ENCODE data around the gene FBXO17. TPM values are rescaled to one million over a fixed set of nuclear protein-coding genes. Genes with fewer than 3 reads are reported as not detected.
A peak's percentile ranks its signal among the peaks of the same experiment; 100 is the strongest.

FBXO17 gene
- total RNA-seq, 5 donors from 2014 or later (not counting 1 experiment from before 2014, with no cell fraction given): 0.18 to 0.46 (median 0.28) TPM; not detected in 2

GRCh38 chr19:38959618-38960017, 15.9 kb downstream of the FBXO17 start:
- Mint-ChIP-seq H3K27ac (no peak overlapping the region), H3K36me3 (no peaks in the 10 kb centered on the region), H3K4me1 (peaks cover 4 to 8% (median 6%) of the 10 kb centered on the region in 3 donors), H3K9me3 (no peaks in the 10 kb centered on the region), H3K4me3 (no peak overlapping the region), H3K27me3 (peaks cover 0 to 10% of the 10 kb centered on the region in 2 donors)
- H3K27ac ChIP-seq (ENCODE audit: low read length): no peak overlapping the region
- no CpG with 5 or more reads among the region's 5 CpGs for WGBS (ENCODE audit: insufficient coverage)
- no peaks in the 10 kb centered on the region for H3K36me3 ChIP-seq (ENCODE audit: control insufficient read depth in 2 of 2, extremely low read depth in 1 of 2, insufficient read depth in 1 of 2, low read length in 1 of 2)
- H3K27me3 ChIP-seq (replicated peaks in 1 of 2; ENCODE audit: control insufficient read depth in 2 of 2, extremely low read depth in 1 of 2, insufficient read depth in 2 of 2, low read length in 1 of 2): peaks cover 0 to 32% of the 10 kb centered on the region in 2 experiments
- DNase-seq (no peak), ATAC-seq (replicated peaks in 1 of 4) (no peak)
- ChIA-PET CTCF (interaction anchor here (0.6 to 0.7 kb wide), 4 partner anchors 9 to 391 kb away, joined by 3 to 4 read pairs (median 3); no protein-coding TSS in a partner anchor), POLR2A (no interaction called here)
- H3K9me3 ChIP-seq: no peaks in the 10 kb centered on the region
- H3K4me1 ChIP-seq (ENCODE audit: control insufficient read depth in 1 of 2, extremely low read depth in 1 of 2, insufficient read depth in 2 of 2, low read length in 2 of 2): peaks cover 0 to 7% of the 10 kb centered on the region in 2 experiments
- H3K4me3 ChIP-seq (ENCODE audit: control insufficient read depth in 1 of 2, extremely low read depth in 1 of 2, low read length in 1 of 2): no peak overlapping the region

DNA sequence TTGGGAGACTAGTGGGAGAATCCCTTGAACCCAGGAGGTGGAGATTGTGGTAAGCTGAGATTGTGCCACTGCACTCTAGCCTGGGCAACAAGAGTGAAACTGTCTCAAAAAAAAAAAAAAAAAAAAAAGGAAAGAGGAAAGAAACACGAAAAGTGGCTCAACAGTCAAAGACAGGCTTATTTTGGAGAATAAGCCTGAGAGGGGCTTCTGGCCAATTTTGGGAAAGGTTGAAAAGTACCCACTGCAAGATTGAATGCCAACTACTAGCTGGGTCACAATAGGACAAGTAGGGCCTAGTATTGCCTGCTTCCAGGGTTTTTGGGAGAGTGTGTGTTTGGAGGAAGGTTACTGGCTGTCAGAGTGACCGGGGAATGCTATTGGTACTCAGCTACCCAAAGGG, 17.2 kb downstream of the FBXO17 start:
- H3K9me3 ChIP-seq: no peaks in the 10 kb centered on the region
- H3K27ac Mint-ChIP-seq: no peak overlapping the region
- no peaks in the 10 kb centered on the region for H3K36me3 Mint-ChIP-seq
- ChIA-PET CTCF (interaction anchor here in 1 of 2 donors (0.6 kb wide), 1 partner anchor 1606 kb away, joined by 3 read pairs; no protein-coding TSS in a partner anchor), POLR2A (no interaction called here)
- ATAC-seq (replicated peaks in 1 of 4): no peak
- H3K4me1 ChIP-seq (ENCODE audit: control insufficient read depth in 1 of 2, extremely low read depth in 1 of 2, insufficient read depth in 2 of 2, low read length in 2 of 2): peaks cover 0 to 7% of the 10 kb centered on the region in 2 experiments
- DNase-seq: no peak
- peaks cover 4 to 8% (median 6%) of the 10 kb centered on the region in 3 donors for H3K4me1 Mint-ChIP-seq
- H3K9me3 Mint-ChIP-seq: no peaks in the 10 kb centered on the region
- H3K4me3 ChIP-seq (ENCODE audit: control insufficient read depth in 1 of 2, extremely low read depth in 1 of 2, low read length in 1 of 2): no peak overlapping the region
- H3K27me3 ChIP-seq (replicated peaks in 1 of 2; ENCODE audit: control insufficient read depth in 2 of 2, extremely low read depth in 1 of 2, insufficient read depth in 2 of 2, low read length in 1 of 2): peaks cover 0 to 35% of the 10 kb centered on the region in 2 experiments
- H3K36me3 ChIP-seq (ENCODE audit: control insufficient read depth in 2 of 2, extremely low read depth in 1 of 2, insufficient read depth in 1 of 2, low read length in 1 of 2): no peaks in the 10 kb centered on the region
- H3K27me3 Mint-ChIP-seq: peaks cover 7 to 17% of the 10 kb centered on the region in 2 donors
- no peak overlapping the region for H3K4me3 Mint-ChIP-seq
- H3K27ac ChIP-seq (ENCODE audit: low read length): no peak overlapping the region
- 33% methylated on average over 1 of the region's 2 CpGs for WGBS (ENCODE audit: insufficient coverage)

GRCh38 chr19:38956264-38956663, 19.3 kb downstream of the FBXO17 start:
- H3K36me3 ChIP-seq (ENCODE audit: control insufficient read depth in 2 of 2, extremely low read depth in 1 of 2, insufficient read depth in 1 of 2, low read length in 1 of 2): no peaks in the 10 kb centered on the region
- Mint-ChIP-seq H3K27me3 (peaks cover 14 to 22% of the 10 kb centered on the region in 2 donors), H3K4me1 (peaks cover 0 to 7% (median 5%) of the 10 kb centered on the region in 3 donors), H3K4me3 (no peak overlapping the region), H3K36me3 (no peaks in the 10 kb centered on the region), H3K9me3 (no peaks in the 10 kb centered on the region), H3K27ac (no peak overlapping the region)
- DNase-seq: no peak
- no peak overlapping the region for H3K4me3 ChIP-seq (ENCODE audit: control insufficient read depth in 1 of 2, extremely low read depth in 1 of 2, low read length in 1 of 2)
- peaks cover 2 to 45% of the 10 kb centered on the region in 2 experiments for H3K27me3 ChIP-seq (replicated peaks in 1 of 2; ENCODE audit: control insufficient read depth in 2 of 2, extremely low read depth in 1 of 2, insufficient read depth in 2 of 2, low read length in 1 of 2)
- WGBS (ENCODE audit: insufficient coverage): 80% methylated on average over 1 of the region's 2 CpGs
- no peaks in the 10 kb centered on the region for H3K9me3 ChIP-seq
- CTCF ChIA-PET: interaction anchor here in 1 of 2 donors (0.6 kb wide), 1 partner anchor 50 kb away, joined by 5 read pairs; no protein-coding TSS in a partner anchor
- POLR2A ChIA-PET: interaction anchor here in 1 of 2 donors (0.5 kb wide), 1 partner anchor 214 kb away, joined by 6 read pairs; no protein-coding TSS in a partner anchor
- no peak for ATAC-seq (replicated peaks in 1 of 4)
- H3K27ac ChIP-seq (ENCODE audit: low read length): no peak overlapping the region
- H3K4me1 ChIP-seq (ENCODE audit: control insufficient read depth in 1 of 2, extremely low read depth in 1 of 2, insufficient read depth in 2 of 2, low read length in 2 of 2): no peaks in the 10 kb centered on the region

- WGBS (ENCODE audit: insufficient coverage): 51% methylated on average over 4 of the region's 4 CpGs
- ATAC-seq (replicated peaks in 1 of 4) (no peak), DNase-seq (no peak)
- H3K4me3 ChIP-seq (ENCODE audit: control insufficient read depth in 1 of 2, extremely low read depth in 1 of 2, low read length in 1 of 2): no peak overlapping the region
- no peaks in the 10 kb centered on the region for H3K9me3 ChIP-seq
- Mint-ChIP-seq H3K36me3 (no peaks in the 10 kb centered on the region), H3K9me3 (no peaks in the 10 kb centered on the region), H3K27ac (no peak overlapping the region), H3K4me3 (no peak overlapping the region), H3K27me3 (peaks cover 14 to 24% of the 10 kb centered on the region in 2 donors), H3K4me1 (peaks cover 4 to 17% (median 12%) of the 10 kb centered on the region in 3 donors)
- POLR2A ChIA-PET: no interaction called here
- H3K27ac ChIP-seq (ENCODE audit: low read length): no peak overlapping the region
- H3K27me3 ChIP-seq (replicated peaks in 1 of 2; ENCODE audit: control insufficient read depth in 2 of 2, extremely low read depth in 1 of 2, insufficient read depth in 2 of 2, low read length in 1 of 2): peaks cover 2 to 53% of the 10 kb centered on the region in 2 experiments
- H3K4me1 ChIP-seq (ENCODE audit: control insufficient read depth in 1 of 2, extremely low read depth in 1 of 2, insufficient read depth in 2 of 2, low read length in 2 of 2): peaks cover 0 to 13% of the 10 kb centered on the region in 2 experiments
- H3K36me3 ChIP-seq (ENCODE audit: control insufficient read depth in 2 of 2, extremely low read depth in 1 of 2, insufficient read depth in 1 of 2, low read length in 1 of 2): no peaks in the 10 kb centered on the region
- CTCF ChIA-PET: interaction anchor here in 1 of 2 donors (0.8 kb wide), 1 partner anchor 17 kb away, joined by 4 read pairs; no protein-coding TSS in a partner anchor
Observed at GRCh38 chr19:38953677-38954076, 21.9 kb downstream of the FBXO17 start.

DNA sequence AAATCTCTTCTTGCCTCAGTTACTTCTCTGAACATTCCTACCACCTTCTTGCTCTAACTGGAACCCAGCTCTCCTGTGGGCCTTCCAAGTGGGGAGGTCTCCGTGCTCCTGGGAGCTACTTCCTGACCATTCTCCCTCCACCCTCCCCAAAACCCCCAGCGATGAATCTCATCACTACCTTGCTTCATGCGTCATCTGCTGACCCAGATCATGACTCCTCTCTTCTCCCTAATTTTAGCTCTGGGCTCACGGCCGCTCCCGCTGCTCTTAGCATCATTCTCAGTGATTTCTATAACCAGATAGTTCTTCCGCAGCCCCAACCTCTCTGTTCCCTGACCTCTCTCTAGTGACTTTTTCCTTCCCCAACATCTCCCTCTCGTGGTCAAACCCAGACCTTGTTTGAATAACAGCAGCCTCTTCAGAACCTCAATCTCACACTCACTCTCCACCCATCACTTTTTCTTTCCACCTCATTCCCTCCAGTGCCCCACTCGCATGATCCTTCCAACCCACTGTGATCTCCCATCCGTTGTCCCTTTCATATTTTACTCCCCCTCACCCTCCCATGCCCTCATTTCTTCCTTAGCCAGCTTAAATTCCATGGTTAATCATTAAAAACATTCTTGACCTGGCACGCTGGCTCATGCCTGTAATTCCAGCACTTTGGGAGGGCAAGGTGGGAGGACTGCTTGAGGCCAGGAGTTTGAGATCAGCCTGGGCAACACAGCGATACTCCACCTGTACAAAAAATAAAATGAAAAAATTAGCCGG, 23.0 kb downstream of the FBXO17 start:
- ChIA-PET POLR2A (no interaction called here), CTCF (interaction anchor here in 1 of 2 donors (1.1 kb wide), 1 partner anchor 550 kb away, joined by 3 read pairs; the partner anchor contains the start of gene FAM98C)
- Mint-ChIP-seq H3K9me3 (no peaks in the 10 kb centered on the region), H3K4me3 (no peak overlapping the region), H3K4me1 (peaks cover 4 to 17% (median 12%) of the 10 kb centered on the region in 3 donors), H3K27ac (no peak overlapping the region), H3K36me3 (no peaks in the 10 kb centered on the region), H3K27me3 (peaks cover 14 to 24% of the 10 kb centered on the region in 2 donors)
- Histone ChIP-seq H3K4me3 (ENCODE audit: control insufficient read depth in 1 of 2, extremely low read depth in 1 of 2, low read length in 1 of 2) (no peak overlapping the region), H3K36me3 (ENCODE audit: control insufficient read depth in 2 of 2, extremely low read depth in 1 of 2, insufficient read depth in 1 of 2, low read length in 1 of 2) (no peaks in the 10 kb centered on the region), H3K9me3 (no peaks in the 10 kb centered on the region), H3K4me1 (ENCODE audit: control insufficient read depth in 1 of 2, extremely low read depth in 1 of 2, insufficient read depth in 2 of 2, low read length in 2 of 2) (peaks cover 0 to 13% of the 10 kb centered on the region in 2 experiments), H3K27me3 (replicated peaks in 1 of 2; ENCODE audit: control insufficient read depth in 2 of 2, extremely low read depth in 1 of 2, insufficient read depth in 2 of 2, low read length in 1 of 2) (peaks cover 2 to 50% of the 10 kb centered on the region in 2 experiments), H3K27ac (ENCODE audit: low read length) (no peak overlapping the region)
- no peak for ATAC-seq (replicated peaks in 1 of 4)
- 52% methylated on average over 10 of the region's 13 CpGs for WGBS (ENCODE audit: insufficient coverage)
- peak in 13 of 35 experiments; percentile 16 to 57 (median 23) for DNase-seq

DNA sequence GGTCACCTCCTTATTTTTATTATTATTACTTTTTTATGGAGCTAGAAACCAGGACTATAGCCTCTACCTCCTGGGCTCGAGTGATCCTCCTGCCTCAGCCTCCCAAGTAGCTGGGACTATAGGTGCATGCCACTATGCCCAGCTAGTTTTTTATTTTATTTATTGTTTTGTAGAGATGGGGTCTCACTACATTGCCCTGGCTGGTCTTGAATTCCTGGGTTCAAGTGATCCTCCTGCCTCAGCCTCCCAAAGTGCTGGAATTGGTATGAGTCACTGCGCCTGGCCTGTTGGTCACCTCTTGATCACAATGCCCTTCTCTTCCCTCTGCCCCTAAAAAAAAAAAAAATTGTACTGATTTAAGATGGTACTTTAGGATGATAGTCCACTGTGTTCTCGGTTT, 24.4 kb downstream of the FBXO17 start:
- Mint-ChIP-seq H3K27ac (no peak overlapping the region), H3K36me3 (no peaks in the 10 kb centered on the region), H3K4me1 (peaks cover 4 to 17% (median 12%) of the 10 kb centered on the region in 3 donors), H3K4me3 (no peak overlapping the region), H3K9me3 (no peaks in the 10 kb centered on the region), H3K27me3 (peaks cover 14 to 24% of the 10 kb centered on the region in 2 donors)
- POLR2A ChIA-PET: no interaction called here
- no peak overlapping the region for H3K27ac ChIP-seq (ENCODE audit: low read length)
- DNase-seq: no peak
- no CpG with 5 or more reads among the region's 3 CpGs for WGBS (ENCODE audit: insufficient coverage)
- no peaks in the 10 kb centered on the region for H3K36me3 ChIP-seq (ENCODE audit: control insufficient read depth in 2 of 2, extremely low read depth in 1 of 2, insufficient read depth in 1 of 2, low read length in 1 of 2)
- H3K9me3 ChIP-seq: no peaks in the 10 kb centered on the region
- H3K4me3 ChIP-seq (ENCODE audit: control insufficient read depth in 1 of 2, extremely low read depth in 1 of 2, low read length in 1 of 2): no peak overlapping the region
- CTCF ChIA-PET: no interaction called here
- peaks cover 0 to 13% of the 10 kb centered on the region in 2 experiments for H3K4me1 ChIP-seq (ENCODE audit: control insufficient read depth in 1 of 2, extremely low read depth in 1 of 2, insufficient read depth in 2 of 2, low read length in 2 of 2)
- peaks cover 2 to 54% of the 10 kb centered on the region in 2 experiments for H3K27me3 ChIP-seq (replicated peaks in 1 of 2; ENCODE audit: control insufficient read depth in 2 of 2, extremely low read depth in 1 of 2, insufficient read depth in 2 of 2, low read length in 1 of 2)
- no peak for ATAC-seq (replicated peaks in 1 of 4)

All from T-cell (primary cell).